Right cardiac atrium (tissue), 5 donors: ENCODE results near the gene KRTAP5-2. TPM values are rescaled to one million over a fixed set of nuclear protein-coding genes. Genes with fewer than 3 reads are reported as not detected.
"Not testable (repeated sequence)": the region's sequence is repeated elsewhere in the genome, so short reads cannot be mapped to it uniquely, and the experiment has no call there.

Experiments
- ATAC-seq, 2 donors: fragments of 200-7000 bp; cut with Tn5 transposase; one replicate each; pipeline versions ENCODE4 v1.8.0 to v1.9.1; 2020; ENCODE audit warnings: moderate library complexity in 2 of 2, mild to moderate bottlenecking in 1 of 2
- DNase-seq, 3 donors: peaks; one replicate each; pipeline ENCODE4 v3.0.0-alpha.2; 2020
- H3K27ac ChIP-seq: one replicate; pipeline ENCODE4 v1.5.1; 2013; ENCODE audit warnings: mild to moderate bottlenecking, low read length, control low read depth, moderate library complexity
- H3K27me3 ChIP-seq: one replicate; pipeline ENCODE4 v1.6.1; 2013; ENCODE audit not compliant: control insufficient read depth, insufficient read depth
- H3K4me1 ChIP-seq: one replicate; pipeline ENCODE4 v1.6.1; 2013; ENCODE audit warnings: low read length; ENCODE audit not compliant: control insufficient read depth, insufficient read depth
- H3K4me3 ChIP-seq: one replicate; pipeline ENCODE4 v1.5.1; 2013; ENCODE audit warnings: low read length, control low read depth
- H3K9me3 ChIP-seq: one replicate; pipeline ENCODE4 v1.6.1; 2013; ENCODE audit warnings: low read length; ENCODE audit not compliant: control insufficient read depth
- WGBS: extraction: QIAGEN DNeasy Blood & Tissue Kit; methylation state at CpG from one replicate; pipeline ENCODE4 v1.1.7; 2013; 5-methylcytosine and 5-hydroxymethylcytosine counted together
- intact Hi-C, 4 donors: fragments of 100-400 bp; cut with DNase I; formaldehyde crosslinking; loops; one replicate each; pipeline versions ENCODE4 v1.11.0 to v1.14.0; 2022 to 2023
- long read RNA-seq, 4 donors: library from polyadenylated mRNA; unstranded; transcript quantifications; one replicate each; pipeline ENCODE4 v2.0.0, GENCODE V29; 2020 to 2021
- polyA plus RNA-seq: library from polyadenylated mRNA; stranded (reverse); fragments of 200-250 nt; gene quantifications from one replicate; pipeline ENCODE4 v1.2.3, GENCODE V29; 2013
- total RNA-seq, 4 donors: library from RNA; stranded (reverse); fragmentation: NEBNext Ultra II Directional; extraction: Animal tissue kit (Norgen Biotek cat#: 25700); gene quantifications; one replicate each; pipeline ENCODE4 v1.2.1, GENCODE V29; 2021
- donor health status: healthy with polysubstance abuse.
- donor health status: DM: no; HTN: yes; CAD: no.
- donor health status: DM: no; HTN: no; CAD: no.
- donor health status: DM: no; HTN: yes; CAD: no; lungs with severe emphysema.
- donor health status: DM: yes; HTN: yes; CAD: no.

The KRTAP5-2 gene, protein sequence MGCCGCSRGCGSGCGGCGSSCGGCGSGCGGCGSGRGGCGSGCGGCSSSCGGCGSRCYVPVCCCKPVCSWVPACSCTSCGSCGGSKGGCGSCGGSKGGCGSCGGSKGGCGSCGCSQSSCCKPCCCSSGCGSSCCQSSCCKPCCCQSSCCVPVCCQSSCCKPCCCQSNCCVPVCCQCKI
- total RNA-seq (not detected), polyA plus RNA-seq (not detected)
- long read RNA-seq, donor 1 = 0 reads
- long read RNA-seq, donor 2 = 0 reads
- long read RNA-seq, donor 3 = 0 reads
- long read RNA-seq, donor 4 = 0 reads

DNA sequence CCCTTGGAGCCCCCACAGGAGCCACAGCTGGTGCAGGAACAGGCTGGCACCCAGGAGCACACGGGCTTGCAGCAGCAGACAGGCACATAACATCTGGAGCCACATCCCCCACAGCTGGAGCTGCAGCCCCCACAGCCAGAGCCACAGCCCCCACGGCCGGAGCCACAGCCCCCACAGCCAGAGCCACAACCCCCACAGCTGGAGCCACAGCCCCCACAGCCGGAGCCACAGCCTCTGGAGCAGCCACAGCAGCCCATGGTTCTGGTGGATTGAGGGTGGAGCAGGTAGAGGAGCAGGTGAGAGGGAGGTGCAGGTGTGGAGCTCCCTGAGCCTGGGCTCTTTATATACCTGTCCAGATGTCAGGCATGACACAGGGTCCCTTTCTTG, at the start of gene KRTAP5-2:
TSS of gene KRTAP5-2 (minus strand) at position 301 of the 387 bp plus-strand sequence. CDS start at position 257, 44 bp downstream.
- intact Hi-C loops = no loop called here
- H3K27ac ChIP-seq = no peak within 1 kb of the TSS
- 64% methylated on average over 4 of the region's 4 CpGs for WGBS
- no peaks in the 10 kb centered on the region for H3K27me3 ChIP-seq
- DNase-seq (no peak), ATAC-seq (no peak)
- no peaks in the 10 kb centered on the region for H3K4me1 ChIP-seq
- H3K4me3 ChIP-seq = no peak within 1 kb of the TSS
- H3K9me3 ChIP-seq = no peaks in the 10 kb centered on the region

- 93% methylated on average over 10 of the region's 10 CpGs for WGBS
- H3K4me1 ChIP-seq, intact Hi-C loops, H3K27me3 ChIP-seq, H3K27ac ChIP-seq, DNase-seq, H3K4me3 ChIP-seq, H3K9me3 ChIP-seq, ATAC-seq: not testable (repeated sequence)
Measured at GRCh38 chr11:1646540-1646939, 48.4 kb upstream of the KRTAP5-2 start.

- WGBS = 81% methylated on average over 12 of the region's 12 CpGs
- Histone ChIP-seq H3K9me3 (no peaks in the 10 kb centered on the region), H3K27me3 (no peaks in the 10 kb centered on the region), H3K4me3 (no peak overlapping the region), H3K4me1 (no peaks in the 10 kb centered on the region), H3K27ac (no peak overlapping the region)
- intact Hi-C loops = no loop called here
- ATAC-seq = no peak
- DNase-seq = no peak
Measured at GRCh38 chr11:1645357-1645821, 47.3 kb upstream of the KRTAP5-2 start.

GRCh38 chr11:1644601-1645356, 46.7 kb upstream of the KRTAP5-2 start:
- no peaks in the 10 kb centered on the region for H3K27me3 ChIP-seq
- ATAC-seq (peak in 1 of 2 donors; percentile 7), DNase-seq (no peak)
- WGBS = 83% methylated on average over 20 of the region's 20 CpGs
- H3K27ac ChIP-seq = no peak overlapping the region
- intact Hi-C loops = no loop called here
- no peak overlapping the region for H3K4me3 ChIP-seq
- no peaks in the 10 kb centered on the region for H3K4me1 ChIP-seq
- H3K9me3 ChIP-seq = no peaks in the 10 kb centered on the region

- Histone ChIP-seq H3K9me3 (no peaks in the 10 kb centered on the region), H3K4me3 (no peak overlapping the region), H3K27me3 (no peaks in the 10 kb centered on the region), H3K27ac (no peak overlapping the region), H3K4me1 (no peaks in the 10 kb centered on the region)
- DNase-seq (no peak), ATAC-seq (no peak)
- intact Hi-C loops = no loop called here
- 94% methylated on average over 20 of the region's 20 CpGs for WGBS
Measured at GRCh38 chr11:1643146-1643690, 45.1 kb upstream of the KRTAP5-2 start.

DNA sequence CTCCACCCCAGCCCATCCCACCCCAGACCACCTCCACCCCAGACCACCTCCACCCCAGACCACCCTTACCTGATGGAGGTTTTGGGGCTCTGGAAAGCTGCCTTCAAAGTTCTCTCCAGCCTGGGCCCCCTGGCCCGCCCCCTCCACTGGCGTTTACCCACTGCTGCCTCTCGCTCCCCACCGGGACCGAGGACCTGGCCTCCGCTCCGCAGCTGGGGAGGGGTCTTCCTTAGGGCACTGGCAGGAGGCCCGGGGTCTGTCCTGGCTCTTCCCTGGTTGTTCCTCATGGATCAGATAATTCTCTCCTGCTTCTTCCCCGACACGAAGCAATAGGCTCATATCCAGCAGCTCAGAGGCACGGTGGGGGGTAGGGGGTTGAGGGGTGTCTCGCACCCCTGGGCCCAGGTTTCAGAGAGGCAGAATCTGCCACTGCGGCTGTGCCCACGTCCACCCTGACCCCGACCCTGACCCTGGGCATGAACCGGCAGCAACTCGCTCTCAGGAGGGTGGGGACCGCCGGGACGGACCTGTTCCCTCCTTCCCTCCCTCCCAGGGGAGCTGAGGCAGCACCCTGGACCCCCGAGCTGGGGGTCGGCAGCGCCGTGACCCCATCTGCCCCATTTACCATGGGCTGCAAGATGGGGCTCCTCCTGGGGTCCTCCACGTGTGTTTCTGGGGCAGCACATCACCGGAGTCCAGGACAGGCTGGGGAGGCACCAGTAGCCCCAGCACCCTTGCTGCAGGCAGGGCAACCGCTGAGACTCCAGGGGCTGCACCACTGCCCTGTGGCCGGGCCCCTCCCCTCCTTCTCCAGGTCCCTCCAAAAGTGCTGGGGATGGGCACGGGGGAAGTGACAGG, 44.4 kb upstream of the KRTAP5-2 start:
- 80% methylated on average over 29 of the region's 29 CpGs for WGBS
- intact Hi-C loops = no loop called here
- no peaks in the 10 kb centered on the region for H3K27me3 ChIP-seq
- no peak overlapping the region for H3K4me3 ChIP-seq
- H3K4me1 ChIP-seq = no peaks in the 10 kb centered on the region
- no peak for DNase-seq
- no peaks in the 10 kb centered on the region for H3K9me3 ChIP-seq
- H3K27ac ChIP-seq = no peak overlapping the region
- no peak for ATAC-seq

- no peak for DNase-seq
- no peaks in the 10 kb centered on the region for H3K27me3 ChIP-seq
- ATAC-seq = no peak
- intact Hi-C loops = no loop called here
- H3K9me3 ChIP-seq = no peaks in the 10 kb centered on the region
- WGBS = 88% methylated on average over 15 of the region's 15 CpGs
- H3K4me1 ChIP-seq = no peaks in the 10 kb centered on the region
- H3K27ac ChIP-seq = no peak overlapping the region
- no peak overlapping the region for H3K4me3 ChIP-seq
Measured at GRCh38 chr11:1641096-1641495, 43.0 kb upstream of the KRTAP5-2 start.

DNA sequence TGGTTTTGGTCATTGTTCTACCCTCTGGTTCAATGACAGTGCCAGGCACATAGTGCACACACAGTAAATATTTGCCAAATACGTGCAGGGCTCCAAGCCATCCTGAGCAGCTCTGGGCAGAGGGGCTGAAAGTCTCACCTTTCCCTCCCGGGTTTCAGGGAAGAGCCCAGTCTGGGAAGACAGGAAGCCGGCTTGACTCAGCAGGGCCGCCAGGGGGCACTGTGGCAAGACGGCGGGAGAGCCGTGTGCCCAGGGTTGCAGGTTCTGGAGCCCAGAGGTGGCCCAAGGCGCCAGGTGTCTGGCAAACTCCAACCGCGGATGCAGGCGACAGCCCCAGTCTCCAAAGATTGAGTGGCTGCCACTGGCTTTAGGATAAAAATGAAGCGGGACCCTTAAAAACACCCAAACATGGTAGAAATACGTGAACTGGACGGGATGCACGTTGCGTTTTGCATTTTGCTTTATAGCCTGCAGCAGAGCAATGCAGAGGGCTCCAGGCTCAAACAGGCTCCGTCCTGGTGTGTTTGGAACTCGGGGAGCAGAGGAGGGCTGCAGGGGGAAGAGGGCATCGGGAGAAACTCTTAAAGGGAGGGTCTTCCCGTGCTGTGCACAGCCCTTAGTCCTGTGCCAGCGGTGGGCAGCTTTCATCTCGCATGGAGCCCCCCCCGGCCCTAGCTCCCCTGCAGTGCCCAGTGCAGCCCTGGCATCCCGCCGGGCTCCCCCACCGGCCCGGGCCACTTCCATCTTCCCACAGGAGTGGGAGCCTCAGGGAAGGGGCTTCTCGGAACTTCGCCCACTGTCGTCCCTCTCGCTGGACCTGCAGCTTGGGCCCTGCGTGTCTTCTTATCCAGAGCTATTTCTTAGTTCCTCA, 42.2 kb upstream of the KRTAP5-2 start:
- ATAC-seq = peak; percentile 14 to 47
- H3K27ac ChIP-seq = no peak overlapping the region
- no peak overlapping the region for H3K4me3 ChIP-seq
- H3K4me1 ChIP-seq = no peaks in the 10 kb centered on the region
- H3K9me3 ChIP-seq = no peaks in the 10 kb centered on the region
- H3K27me3 ChIP-seq = no peaks in the 10 kb centered on the region
- peak in 1 of 3 donors; percentile 64 for DNase-seq
- WGBS = 57% methylated on average over 32 of the region's 32 CpGs
- intact Hi-C loops = no loop called here

DNA sequence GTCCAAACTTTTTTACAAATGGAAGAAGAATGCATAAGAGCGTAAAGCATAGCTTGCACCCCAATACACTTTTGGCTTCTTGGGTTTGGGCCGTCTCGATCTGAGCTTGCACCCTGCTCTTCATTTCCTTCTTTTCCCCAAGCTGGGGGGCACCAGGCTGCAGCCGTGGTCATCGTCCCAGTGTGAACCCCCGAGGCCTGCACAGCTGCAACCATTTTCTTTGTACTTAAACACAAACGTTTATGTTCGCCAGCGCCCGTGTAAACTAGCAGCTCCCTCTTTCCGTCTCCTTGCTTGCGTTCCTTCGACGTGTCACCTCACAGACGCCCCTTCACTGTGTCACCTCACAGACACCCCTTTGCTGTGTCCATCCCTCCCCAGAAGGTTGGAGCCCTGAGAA, 41.6 kb upstream of the KRTAP5-2 start:
- 58% methylated on average over 15 of the region's 15 CpGs for WGBS
- Histone ChIP-seq H3K4me3 (no peak overlapping the region), H3K9me3 (no peaks in the 10 kb centered on the region), H3K27ac (no peak overlapping the region), H3K27me3 (no peaks in the 10 kb centered on the region), H3K4me1 (no peaks in the 10 kb centered on the region)
- DNase-seq = no peak
- ATAC-seq = no peak
- intact Hi-C loops = no loop called here

GRCh38 chr11:1639102-1639620, 41.1 kb upstream of the KRTAP5-2 start:
- H3K27me3 ChIP-seq = no peaks in the 10 kb centered on the region
- H3K9me3 ChIP-seq = no peaks in the 10 kb centered on the region
- no peaks in the 10 kb centered on the region for H3K4me1 ChIP-seq
- no peak overlapping the region for H3K4me3 ChIP-seq
- peak in 1 of 2 donors; percentile 49 for ATAC-seq
- peak in 1 of 3 donors; percentile 58 for DNase-seq
- WGBS = 52% methylated on average over 18 of the region's 18 CpGs
- peak overlapping the region; percentile 20 for H3K27ac ChIP-seq
- intact Hi-C loops = no loop called here
